GM21367 (cell line): ENCODE data around the gene SLC7A7.
"Not testable (repeated sequence)": the region's sequence is repeated elsewhere in the genome, so short reads cannot be mapped to it uniquely, and the experiment has no call there.

ENCODE experiments used
- ATAC-seq: cut with Tn5 transposase; IDR thresholded peaks from one replicate; pipeline ENCODE4 v1.9.1; 2021; ENCODE audit not compliant: unreplicated experiment

Gene SLC7A7

DNA sequence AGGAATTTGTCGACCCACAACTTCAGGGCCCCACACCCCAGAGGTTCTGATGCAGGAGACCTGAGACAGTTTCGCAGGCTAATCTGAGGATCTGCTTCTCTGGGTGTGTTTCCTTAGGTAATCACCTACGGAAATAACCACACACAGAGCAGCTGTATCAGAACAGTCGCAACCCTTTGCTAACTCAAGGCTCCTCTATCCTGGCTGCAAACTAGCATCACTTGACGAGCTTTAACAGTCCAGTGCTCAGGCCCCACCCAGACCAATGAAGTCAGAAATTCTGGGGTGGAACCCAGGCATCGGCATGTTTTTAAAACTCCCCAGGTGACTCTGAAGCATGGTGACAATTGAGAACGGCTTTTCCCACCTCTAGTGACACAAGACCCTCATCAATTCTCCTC is 20.7 kb downstream of the SLC7A7 start:
- ATAC-seq: no peak

DNA sequence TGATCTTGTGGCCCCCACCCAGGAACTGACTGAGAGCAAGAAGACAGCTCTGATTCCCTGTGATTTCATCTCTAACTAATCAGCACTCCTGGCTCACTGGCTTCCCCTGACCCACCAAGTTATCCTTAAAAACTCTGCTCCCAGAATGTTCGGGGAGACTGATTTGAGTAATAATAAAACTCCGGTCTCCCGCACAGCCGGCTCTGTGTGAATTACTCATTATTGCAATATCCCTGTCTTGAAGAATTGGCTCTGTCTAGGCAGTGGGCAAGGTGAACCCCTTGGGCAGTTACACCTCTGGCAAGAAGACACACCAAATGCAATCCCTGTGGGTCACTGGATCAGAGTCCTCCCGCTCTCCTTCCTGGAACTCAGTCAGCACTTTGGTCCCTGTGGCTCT is 21.3 kb downstream of the SLC7A7 start:
- ATAC-seq: no peak

GRCh38 chr14:22793550-22793949 is 21.7 kb downstream of the SLC7A7 start:
- not testable (repeated sequence) for ATAC-seq

- ATAC-seq: no peak
Measured at GRCh38 chr14:22792158-22792557, 23.1 kb downstream of the SLC7A7 start.

- no peak for ATAC-seq
Measured at GRCh38 chr14:22791301-22791700, 23.9 kb downstream of the SLC7A7 start.

DNA sequence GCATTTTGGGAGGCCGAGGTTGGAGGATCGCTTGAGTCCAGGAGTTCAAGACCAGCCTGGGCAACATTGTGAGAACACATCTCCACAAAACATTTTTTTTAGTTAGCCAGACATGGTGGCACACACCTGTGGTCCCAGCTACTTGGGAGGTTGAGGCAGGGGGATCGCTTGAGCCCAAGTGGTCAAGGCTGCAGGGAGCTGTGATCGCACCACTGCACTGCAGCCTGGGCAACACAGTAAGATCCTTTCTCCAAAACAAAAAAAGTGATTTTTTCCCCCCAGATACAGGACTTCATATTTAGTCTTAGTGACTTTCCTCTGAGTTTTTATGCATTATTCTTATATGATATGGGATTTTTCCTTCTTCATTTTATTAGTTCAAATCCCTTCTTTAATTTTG is 28.6 kb downstream of the SLC7A7 start:
- ATAC-seq: no peak

DNA sequence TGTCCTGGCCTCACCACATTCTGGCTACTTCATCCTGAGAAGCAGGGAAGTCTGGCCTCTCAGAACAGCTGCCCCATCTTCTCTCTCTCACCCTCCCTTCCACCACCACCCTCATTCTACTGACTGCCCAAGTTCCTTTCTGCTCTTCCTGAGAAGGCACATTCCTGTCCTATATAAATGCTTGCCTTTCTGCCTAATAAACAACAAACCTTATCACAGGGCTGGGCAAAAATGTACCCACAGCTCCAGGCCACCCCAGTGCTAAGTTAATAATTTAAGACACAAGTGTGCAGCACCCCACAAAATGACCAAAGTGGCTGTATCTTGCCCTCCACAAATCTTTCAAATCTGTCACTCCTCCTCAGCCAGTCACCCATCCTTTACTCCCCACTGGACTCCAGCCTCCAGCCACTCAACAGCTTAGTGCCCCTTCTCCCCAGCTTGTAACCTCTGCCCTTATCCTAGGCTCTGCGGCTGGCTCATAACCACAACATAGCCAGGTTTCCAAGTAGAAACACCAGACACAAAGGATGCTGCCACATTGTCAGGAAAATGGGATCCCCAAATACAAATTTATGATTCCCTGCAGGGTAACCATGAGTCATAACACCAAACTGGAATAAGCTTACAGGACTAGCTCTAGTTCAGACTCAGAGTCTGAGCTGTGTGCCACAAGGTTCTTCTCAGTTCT is 33.8 kb downstream of the SLC7A7 start:
- no peak for ATAC-seq

GRCh38 chr14:22780941-22781300 is 34.3 kb downstream of the SLC7A7 start:
- no peak for ATAC-seq

DNA sequence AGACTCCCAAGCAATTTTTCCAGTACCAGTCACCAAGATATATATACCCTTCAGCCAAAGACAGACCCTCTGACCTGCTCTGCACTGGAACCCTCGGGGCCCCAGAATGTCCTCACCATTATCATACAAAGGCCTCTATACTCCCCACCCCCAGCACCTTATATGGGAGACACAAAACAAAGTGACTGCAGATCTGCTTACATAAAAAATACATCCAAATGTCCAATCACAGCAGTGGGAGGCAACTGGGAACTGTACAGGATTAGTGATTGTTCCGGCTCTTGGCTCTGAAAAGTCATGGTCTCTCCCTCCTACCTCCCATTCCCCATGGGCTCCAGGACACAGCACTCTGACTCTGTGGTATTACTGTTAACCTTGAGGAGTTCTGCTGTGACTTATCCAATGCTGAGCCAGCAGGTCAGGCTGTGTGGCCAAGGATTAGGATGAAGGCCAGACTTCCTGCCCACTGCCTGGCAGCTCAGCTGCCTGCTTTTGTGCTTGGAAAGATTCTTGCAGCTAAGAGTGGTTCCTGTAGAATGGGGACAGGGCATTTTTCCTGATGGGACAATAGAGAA is 35.0 kb downstream of the SLC7A7 start:
- ATAC-seq: no peak

- ATAC-seq: no peak
Measured at GRCh38 chr14:22778084-22778483, 37.2 kb downstream of the SLC7A7 start.

- ATAC-seq: not testable (repeated sequence)
Measured at GRCh38 chr14:22776849-22777248, 38.4 kb downstream of the SLC7A7 start.

DNA sequence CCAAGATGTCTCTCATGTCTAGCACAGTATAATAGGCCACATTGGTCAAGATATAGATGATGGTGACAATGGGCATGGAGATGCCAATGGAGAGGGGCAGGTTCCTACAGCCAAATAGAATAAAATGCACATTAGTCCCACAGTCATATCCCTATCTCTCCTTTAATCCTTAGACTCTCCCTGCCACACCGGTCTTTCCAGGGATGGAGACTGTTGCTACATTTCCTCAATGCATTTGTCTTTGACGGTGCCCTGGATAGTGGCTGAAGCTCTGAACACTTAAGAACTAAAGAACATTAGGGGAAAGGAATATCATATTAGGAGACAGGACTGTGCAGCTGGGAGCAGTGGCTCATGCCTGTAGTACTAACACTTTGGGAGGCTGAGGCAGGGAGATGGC is 39.0 kb downstream of the SLC7A7 start:
- no peak for ATAC-seq

GRCh38 chr14:22774011-22774706 is 41.1 kb downstream of the SLC7A7 start:
- ATAC-seq: no peak

DNA sequence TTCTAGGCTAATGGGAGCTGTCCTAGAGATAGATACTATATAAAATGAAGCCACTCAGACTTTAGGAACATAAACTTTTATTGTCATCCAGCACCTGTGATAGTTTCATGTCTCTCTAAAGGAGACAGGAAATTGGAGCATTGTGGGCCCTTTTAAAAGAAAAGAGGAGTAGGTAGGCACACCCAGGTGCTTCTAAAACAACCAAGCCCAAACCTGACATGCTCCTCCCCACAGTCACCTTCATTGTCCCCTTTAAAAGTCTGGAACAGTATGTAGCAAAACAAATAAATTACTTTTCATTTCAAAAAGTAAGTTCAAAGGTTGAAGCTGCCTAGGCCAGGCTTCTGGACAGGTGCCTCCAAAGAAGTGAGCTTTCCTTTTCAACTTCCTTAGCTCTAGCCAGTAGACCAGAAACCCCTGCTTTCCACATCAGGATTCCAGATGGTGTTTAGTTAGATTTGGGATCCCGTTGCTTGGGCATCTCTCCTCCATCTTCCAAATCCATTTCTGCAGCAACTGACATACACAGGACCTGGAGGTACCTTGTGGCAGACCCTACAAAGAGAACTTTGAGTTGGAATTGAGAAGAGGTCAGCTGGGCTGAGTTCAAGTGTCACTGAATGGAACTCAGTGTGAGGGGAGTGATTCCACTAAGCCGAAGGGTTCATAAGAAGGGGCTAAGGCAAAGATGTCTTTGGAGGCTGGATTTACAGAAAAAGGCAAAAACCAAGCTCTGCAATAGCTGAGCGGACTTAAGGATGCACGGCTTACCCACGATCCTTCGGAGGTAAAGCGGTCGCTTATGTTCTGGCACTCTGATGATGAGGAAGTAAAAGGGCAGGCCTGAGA is 41.8 kb downstream of the SLC7A7 start:
- ATAC-seq: no peak

DNA sequence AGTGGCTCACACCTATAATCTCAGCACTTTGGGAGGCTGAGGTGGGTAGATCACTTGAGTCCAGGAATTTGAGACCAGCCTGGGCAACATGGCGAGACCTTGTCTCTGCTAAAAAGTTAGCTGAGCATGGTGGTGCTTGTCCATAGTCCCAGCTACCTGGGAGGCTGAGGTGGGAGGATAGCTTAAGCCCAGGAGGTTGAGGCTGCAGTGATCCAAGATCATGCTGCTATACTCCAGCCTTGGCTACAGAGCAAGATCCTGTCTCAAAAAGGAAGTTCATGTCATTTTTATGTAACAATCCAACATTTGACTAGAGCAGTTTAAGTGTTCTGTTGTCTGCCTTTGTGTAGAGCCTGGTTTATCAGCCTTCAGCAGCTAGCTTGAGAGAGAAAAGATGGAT is 42.5 kb downstream of the SLC7A7 start:
- no peak for ATAC-seq

DNA sequence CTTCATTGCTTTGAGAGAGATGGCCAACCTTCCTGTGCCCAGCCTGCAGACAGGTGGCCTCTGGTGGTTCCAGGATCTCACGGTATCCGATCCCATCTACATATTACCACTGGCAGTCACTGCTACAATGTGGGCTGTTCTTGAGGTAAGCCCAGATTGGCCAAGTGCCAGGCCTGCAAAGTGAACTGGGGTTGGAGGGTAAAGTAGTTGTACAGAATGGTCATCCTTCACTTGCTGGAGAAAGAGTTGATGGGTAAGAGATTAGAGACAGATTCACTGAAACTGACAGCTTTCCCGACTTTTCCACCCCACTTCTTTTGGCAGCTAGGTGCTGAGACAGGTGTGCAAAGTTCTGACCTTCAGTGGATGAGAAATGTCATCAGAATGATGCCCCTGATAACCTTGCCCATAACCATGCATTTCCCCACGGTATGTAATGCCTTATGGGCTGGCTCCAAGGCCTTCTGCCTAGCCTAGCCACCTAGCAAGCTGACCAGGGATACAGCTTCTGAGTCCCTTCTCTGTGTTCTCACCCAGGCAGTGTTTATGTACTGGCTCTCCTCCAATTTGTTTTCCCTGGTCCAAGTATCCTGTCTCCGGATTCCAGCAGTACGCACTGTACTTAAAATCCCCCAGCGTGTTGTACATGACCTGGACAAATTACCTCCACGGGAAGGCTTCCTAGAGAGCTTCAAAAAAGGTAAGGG is 44.6 kb downstream of the SLC7A7 start:
- no peak for ATAC-seq

GRCh38 chr14:22769369-22769768 is 45.9 kb downstream of the SLC7A7 start:
- no peak for ATAC-seq

- no peak for ATAC-seq
Measured at GRCh38 chr14:22768947-22769346, 46.3 kb downstream of the SLC7A7 start.

DNA sequence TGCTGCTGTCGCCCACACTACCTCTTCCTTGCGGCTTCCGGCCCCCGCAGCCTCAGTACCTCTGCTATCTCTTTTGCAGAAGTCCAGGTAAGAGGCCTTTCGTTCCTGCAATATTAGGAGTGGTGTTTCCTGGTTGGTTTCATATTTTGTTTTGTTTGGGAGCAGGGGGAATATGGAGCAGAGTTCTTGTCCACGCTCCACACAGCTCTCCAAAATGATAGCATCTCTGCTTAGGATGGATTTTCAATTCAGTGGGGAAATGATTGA is 48.0 kb downstream of the SLC7A7 start:
- ATAC-seq: no peak

DNA sequence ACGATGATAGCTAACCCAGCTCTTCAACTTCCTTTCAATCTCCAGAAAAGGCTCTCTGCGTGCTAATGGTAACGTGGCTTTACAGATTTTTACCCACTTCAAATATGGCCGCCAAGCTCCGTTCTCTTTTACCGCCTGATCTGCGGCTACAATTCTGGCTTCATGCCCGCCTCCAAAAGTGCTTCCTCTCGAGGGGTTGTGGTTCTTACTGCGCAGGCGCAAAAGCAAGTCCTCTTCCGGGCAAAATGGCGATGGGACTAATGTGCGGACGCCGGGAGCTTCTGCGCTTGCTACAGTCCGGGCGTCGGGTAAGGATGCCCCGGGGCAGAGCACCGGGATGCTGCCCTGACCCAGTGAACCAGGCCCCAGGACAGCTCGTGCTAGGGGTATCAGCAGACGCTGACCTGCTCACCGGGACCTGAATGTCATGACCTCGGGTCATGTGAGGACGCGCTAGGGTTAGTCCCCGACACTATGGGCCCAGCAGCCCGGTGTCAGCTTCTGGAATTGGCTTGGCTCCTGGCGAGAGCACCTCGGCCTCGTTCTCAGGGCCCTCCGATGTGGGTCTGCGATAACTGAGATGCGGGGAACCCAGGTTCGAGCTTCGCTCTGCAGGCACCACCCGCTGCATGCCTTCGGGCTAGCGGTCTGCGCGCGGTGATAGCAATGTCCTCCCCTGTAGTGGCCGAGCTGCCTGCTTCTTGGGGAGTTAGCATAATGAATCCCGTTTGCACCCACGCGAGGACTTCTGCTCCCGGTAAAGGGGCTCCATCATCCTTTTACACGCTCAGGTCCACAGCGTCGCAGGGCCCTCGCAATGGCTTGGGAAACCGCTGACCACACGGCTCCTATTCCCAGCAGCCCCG is 48.5 kb downstream of the SLC7A7 start, which contains the start of gene OXA1L:
Gene OXA1L (plus strand): TSS at position 232 of the 866 bp plus-strand sequence. CDS start 14 bp downstream, at position 246.
- peak; percentile 59 for ATAC-seq
